ENCODE results near the gene NOD2.
A peak's percentile ranks its signal among the peaks of the same experiment; 100 is the strongest.

NOD2 gene

GRCh38 chr16:50743581-50744225 is 50.3 kb downstream of the NOD2 start:
- DNase-seq, result no peak

- no peak for DNase-seq
These were observed 51.5 kb downstream of the NOD2 start for GRCh38 chr16:50744881-50745280.

- DNase-seq, result no peak
These were observed 52.5 kb downstream of the NOD2 start for GRCh38 chr16:50745940-50746339.

GRCh38 chr16:50747207-50747956 is 54.0 kb downstream of the NOD2 start:
- peak; percentile 30 for DNase-seq

- DNase-seq, result no peak
These were observed 58.1 kb downstream of the NOD2 start for GRCh38 chr16:50751528-50751927.

- no peak for DNase-seq
These were observed 59.2 kb downstream of the NOD2 start for GRCh38 chr16:50752471-50753235.

- no peak for DNase-seq
These were observed 63.1 kb downstream of the NOD2 start for GRCh38 chr16:50756473-50756872.

GRCh38 chr16:50761267-50761666 is 67.9 kb downstream of the NOD2 start:
- no peak for DNase-seq

GRCh38 chr16:50762241-50762640 is 68.8 kb downstream of the NOD2 start:
- no peak for DNase-seq

- DNase-seq, result no peak
These were observed 69.8 kb downstream of the NOD2 start for GRCh38 chr16:50763211-50763610.

GRCh38 chr16:50765260-50765659 is 71.9 kb downstream of the NOD2 start:
- DNase-seq, result no peak

- DNase-seq, result no peak
These were observed 72.5 kb downstream of the NOD2 start for GRCh38 chr16:50765861-50766260.

- DNase-seq, result no peak
These were observed 73.8 kb downstream of the NOD2 start for GRCh38 chr16:50767197-50767596.

GRCh38 chr16:50771366-50771765 is 78.0 kb downstream of the NOD2 start:
- no peak for DNase-seq

GRCh38 chr16:50774405-50774804 is 81.0 kb downstream of the NOD2 start:
- DNase-seq, result no peak

GRCh38 chr16:50774960-50775359 is 81.6 kb downstream of the NOD2 start:
- no peak for DNase-seq

- DNase-seq, result no peak
These were observed 82.6 kb downstream of the NOD2 start for GRCh38 chr16:50776037-50776436.

- DNase-seq, result no peak
These were observed 85.1 kb downstream of the NOD2 start for GRCh38 chr16:50778284-50779163.

GRCh38 chr16:50781043-50781442 is 87.6 kb downstream of the NOD2 start:
- no peak for DNase-seq

- no peak for DNase-seq
These were observed 88.1 kb downstream of the NOD2 start for GRCh38 chr16:50781518-50781917.
